ENCODE measurements around the gene ZSWIM3. TPM values are rescaled to one million over a fixed set of nuclear protein-coding genes. Genes with fewer than 3 reads are reported as not detected.

Gene ZSWIM3
- total RNA-seq, 1 experiment from 2014 or later = 4.2 TPM

- Histone ChIP-seq H3K4me2 (ENCODE audit: low read length) (no peak overlapping the region), H3K4me1 (ENCODE audit: insufficient read depth, low read length) (peaks cover 29% of the 10 kb centered on the region)
These were observed 3.3 kb downstream of the ZSWIM3 start for GRCh38 chr20:45860560-45861220.

GRCh38 chr20:45861221-45862075 is 4.0 kb downstream of the ZSWIM3 start:
- TF ChIP-seq CTCF (conservative IDR thresholded peaks at IDR 0.05; ENCODE audit: low read depth, low read length) (no peak), EZH2phosphoT487 (IDR thresholded peaks at IDR 0.05; ENCODE audit: borderline replicate concordance, low read length) (no peak), EZH2 (IDR thresholded peaks at IDR 0.05; ENCODE audit: low read length, unreplicated experiment) (no peak)
- no peak overlapping the region for H3K4me2 ChIP-seq (ENCODE audit: low read length)
- no peak overlapping the region for H2AFZ ChIP-seq (ENCODE audit: low read length)
- no peaks in the 10 kb centered on the region for H3K27me3 ChIP-seq (ENCODE audit: low read length)
- POLR2A ChIA-PET (ENCODE audit: unreplicated experiment) = interaction anchor here (0.6 kb wide), 1 partner anchor 11 kb away, joined by 7 read pairs; no protein-coding TSS in a partner anchor
- H3K27ac ChIP-seq (ENCODE audit: low read length) = peak overlapping the region; percentile 65
- intact Hi-C loops (cut with micrococcal nuclease) = no loop called here
- BruUV-seq (replicated peaks) = no TSS peak
- H3K9ac ChIP-seq (ENCODE audit: low read length) = peak overlapping the region; percentile 11; the same call in 1 of the 2 replicates
- no peaks in the 10 kb centered on the region for H3K36me3 ChIP-seq (ENCODE audit: low read depth, low read length)
- CTCF ChIA-PET = no interaction called here
- no peaks in the 10 kb centered on the region for H3K9me2 ChIP-seq (replicated peaks; ENCODE audit: low read length)
- peaks cover 22% of the 10 kb centered on the region for H3K4me1 ChIP-seq (ENCODE audit: insufficient read depth, low read length)
- peaks cover under 1% of the 10 kb centered on the region for H3F3A ChIP-seq (ENCODE audit: low read length, unreplicated experiment)
- no peak for DNase-seq
- H3K79me2 ChIP-seq (ENCODE audit: low read length) = peaks cover 11% of the 10 kb centered on the region
- no peak for ATAC-seq
- H3K9me3 ChIP-seq (ENCODE audit: low read length) = no peaks in the 10 kb centered on the region
- no peaks in the 10 kb centered on the region for H4K20me1 ChIP-seq (ENCODE audit: low read length)
- no peak overlapping the region for H3K4me3 ChIP-seq (ENCODE audit: low read length)

More at GRCh38 chr20:45860560-45861220, 3.3 kb downstream of the ZSWIM3 start:
- H2AFZ ChIP-seq (ENCODE audit: low read length) = no peak overlapping the region
- peak; percentile 51 for DNase-seq
- TF ChIP-seq EZH2 (IDR thresholded peaks at IDR 0.05; ENCODE audit: low read length, unreplicated experiment) = no peak
- TF ChIP-seq CTCF (conservative IDR thresholded peaks at IDR 0.05; ENCODE audit: low read depth, low read length) = no peak
- TF ChIP-seq EZH2phosphoT487 (IDR thresholded peaks at IDR 0.05; ENCODE audit: borderline replicate concordance, low read length) = no peak
- peak overlapping the region; percentile 65 for H3K27ac ChIP-seq (ENCODE audit: low read length)
- intact Hi-C loops (cut with micrococcal nuclease) = no loop called here
- ATAC-seq = no peak
- H3K9me2 ChIP-seq (replicated peaks; ENCODE audit: low read length) = no peaks in the 10 kb centered on the region
- BruUV-seq (replicated peaks) = no TSS peak
- H3K4me3 ChIP-seq (ENCODE audit: low read length) = no peak overlapping the region
- H3K9me3 ChIP-seq (ENCODE audit: low read length) = no peaks in the 10 kb centered on the region
- no peaks in the 10 kb centered on the region for H3F3A ChIP-seq (ENCODE audit: low read length, unreplicated experiment)
- no peaks in the 10 kb centered on the region for H4K20me1 ChIP-seq (ENCODE audit: low read length)
- H3K79me2 ChIP-seq (ENCODE audit: low read length) = peaks cover 19% of the 10 kb centered on the region
- H3K9ac ChIP-seq (ENCODE audit: low read length) = peak overlapping the region; percentile 11; the same call in 1 of the 2 replicates
- no peaks in the 10 kb centered on the region for H3K27me3 ChIP-seq (ENCODE audit: low read length)
- ChIA-PET POLR2A (ENCODE audit: unreplicated experiment) (no interaction called here), CTCF (no interaction called here)
- H3K36me3 ChIP-seq (ENCODE audit: low read depth, low read length) = no peaks in the 10 kb centered on the region
